Activated CD8-positive, alpha-beta memory T cell treated with anti-CD3 and anti-CD28 coated beads, Interleukin-2, amount 50 U/mL, for 1 hour (primary cell): Measurements from ENCODE around the gene AGO4.
"Not testable (repeated sequence)": the region's sequence is repeated elsewhere in the genome, so short reads cannot be mapped to it uniquely, and the experiment has no call there.

Source experiments
- DNase-seq: peaks from one replicate; pipeline ENCODE4 v3.0.0-alpha.2; 2020; ENCODE audit errors: extremely low read depth

The AGO4 gene

GRCh38 chr1:35810096-35810881 is 2.5 kb downstream of the AGO4 start:
- no peak for DNase-seq

- not testable (repeated sequence) for DNase-seq
Observed at GRCh38 chr1:35812754-35813153, 4.9 kb downstream of the AGO4 start.

DNA sequence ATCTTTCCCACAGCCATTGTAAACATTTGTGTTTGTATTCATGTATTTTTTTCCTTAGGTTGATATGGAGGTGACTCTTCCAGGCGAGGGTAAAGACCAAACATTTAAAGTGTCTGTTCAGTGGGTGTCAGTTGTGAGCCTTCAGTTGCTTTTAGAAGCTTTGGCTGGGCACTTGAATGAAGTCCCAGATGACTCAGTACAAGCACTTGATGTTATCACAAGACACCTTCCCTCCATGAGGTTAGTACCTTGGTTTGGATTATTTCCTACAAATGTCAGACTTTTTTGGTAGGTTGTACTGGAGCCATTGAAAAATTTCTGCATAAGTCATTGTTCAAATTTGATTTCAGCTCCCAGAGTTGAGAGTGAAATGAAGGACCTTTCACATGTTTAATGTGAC is 17.4 kb downstream of the AGO4 start:
- DNase-seq = no peak

DNA sequence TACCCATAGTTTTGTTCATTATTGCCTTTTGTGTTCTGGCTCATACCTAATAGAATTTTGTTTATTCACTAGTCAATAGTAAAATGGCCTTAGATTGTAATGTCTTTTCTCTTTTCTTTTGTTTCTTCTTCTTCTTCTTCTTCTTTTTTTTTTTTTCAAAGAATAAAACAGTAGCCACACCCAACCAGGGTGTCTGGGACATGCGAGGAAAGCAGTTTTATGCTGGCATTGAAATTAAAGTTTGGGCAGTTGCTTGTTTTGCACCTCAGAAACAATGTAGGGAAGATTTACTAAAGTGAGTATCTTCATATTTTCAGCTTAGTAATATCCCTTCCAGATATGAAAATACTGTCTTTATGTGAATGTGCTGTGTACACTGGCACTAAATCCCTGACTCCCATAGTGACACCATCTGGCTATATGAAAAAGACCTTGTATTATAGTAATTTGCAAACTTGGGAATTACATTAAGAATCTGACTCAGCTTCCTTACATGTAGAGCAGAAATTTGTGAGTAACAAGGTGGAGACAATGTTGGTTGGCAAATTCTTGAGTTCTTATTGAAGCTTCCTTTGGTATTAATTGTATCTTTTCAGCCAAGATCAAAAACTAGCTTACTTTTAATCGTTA is 24.6 kb downstream of the AGO4 start:
- no peak for DNase-seq

GRCh38 chr1:35833395-35833794 is 25.6 kb downstream of the AGO4 start:
- no peak for DNase-seq

DNA sequence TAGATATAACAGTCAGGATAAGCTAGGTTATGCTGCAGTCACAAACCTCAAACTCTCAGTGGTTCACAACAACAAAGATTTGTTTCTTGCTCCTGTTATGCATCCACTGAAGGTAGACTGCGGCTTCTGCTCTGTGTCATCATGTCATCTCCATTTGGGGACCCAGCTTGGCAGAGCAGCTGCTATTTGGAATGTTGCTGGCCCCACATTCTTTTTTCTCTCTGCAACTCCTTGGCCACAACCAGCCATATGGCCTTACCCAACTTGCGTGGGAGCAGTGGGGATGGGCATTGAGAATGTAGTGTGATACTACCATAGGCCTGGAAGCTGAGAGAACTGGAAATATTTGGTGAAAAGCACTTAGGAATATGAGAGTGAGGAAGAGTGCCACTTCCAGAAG is 26.4 kb downstream of the AGO4 start:
- no peak for DNase-seq

GRCh38 chr1:35835398-35835797 is 27.6 kb downstream of the AGO4 start:
- DNase-seq = no peak

DNA sequence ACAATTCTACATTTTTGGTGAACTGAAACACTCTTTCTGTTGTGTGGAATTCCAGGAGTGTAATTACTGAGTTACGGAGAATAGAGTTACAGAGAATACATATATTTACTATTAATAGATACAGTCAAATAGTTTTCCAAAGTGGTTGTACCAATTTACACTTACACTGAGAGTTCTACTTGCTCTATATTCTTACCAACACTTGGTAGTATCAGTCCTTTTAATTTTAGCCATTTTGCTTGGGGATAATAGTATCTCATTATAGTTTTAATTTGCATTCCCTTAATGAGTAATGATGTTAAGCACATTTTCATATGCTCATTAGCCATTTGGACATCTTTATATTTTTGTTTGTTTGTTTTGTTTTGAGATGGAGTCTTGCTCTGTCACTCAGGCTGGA is 28.9 kb downstream of the AGO4 start:
- DNase-seq = no peak

GRCh38 chr1:35838693-35839245 is 31.0 kb downstream of the AGO4 start:
- DNase-seq = no peak

DNA sequence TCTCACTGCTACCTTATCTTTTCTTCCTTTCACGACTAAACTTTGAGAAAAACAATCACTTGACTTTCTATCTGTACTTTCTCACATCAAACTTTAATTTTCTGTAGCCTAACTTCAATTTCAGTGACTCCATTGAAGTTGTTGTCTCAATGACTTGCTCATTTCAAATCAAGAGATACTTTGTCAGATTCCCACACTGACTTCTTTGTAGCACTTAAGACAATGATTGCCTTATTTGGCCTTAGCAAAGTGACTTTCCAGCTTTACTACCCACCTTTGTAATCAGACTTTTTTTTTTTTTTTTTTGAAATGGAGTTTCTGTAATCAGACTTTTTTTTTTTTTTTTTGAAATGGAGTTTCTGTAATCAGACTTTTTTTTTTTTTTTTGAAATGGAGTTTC is 37.0 kb downstream of the AGO4 start:
- DNase-seq = no peak

- DNase-seq = no peak
Observed at GRCh38 chr1:35845766-35846165, 38.0 kb downstream of the AGO4 start.

DNA sequence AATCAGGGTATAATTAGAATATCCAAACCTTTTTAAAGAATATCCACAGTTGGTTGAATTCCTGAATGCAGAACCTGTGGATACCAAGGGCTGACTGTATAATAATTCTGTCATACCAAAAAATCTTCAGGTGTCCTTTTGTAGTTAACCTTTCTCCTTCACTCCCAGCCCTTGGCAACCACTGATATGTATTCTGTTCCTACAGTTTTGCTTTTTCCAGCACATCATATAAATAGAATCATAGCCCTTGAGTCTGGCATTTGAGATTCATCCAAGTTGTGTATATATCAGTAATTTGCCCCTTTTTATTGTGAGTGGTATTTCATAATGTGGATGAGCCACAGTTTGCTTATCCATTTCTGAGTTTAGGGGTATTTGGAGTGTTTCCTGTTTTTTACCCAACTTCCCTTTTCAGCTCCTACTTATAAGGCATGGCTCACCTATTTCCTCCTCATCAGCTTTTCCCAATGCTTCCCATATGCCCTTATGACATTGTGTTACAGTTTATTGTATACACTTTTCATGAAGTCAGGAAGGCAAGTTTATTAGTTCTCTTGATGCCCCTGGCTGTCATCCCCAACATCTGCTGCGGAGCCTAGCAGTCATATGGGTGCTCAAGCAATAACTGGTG is 40.2 kb downstream of the AGO4 start:
- no peak for DNase-seq

GRCh38 chr1:35850051-35850450 is 42.2 kb downstream of the AGO4 start:
- no peak for DNase-seq

DNA sequence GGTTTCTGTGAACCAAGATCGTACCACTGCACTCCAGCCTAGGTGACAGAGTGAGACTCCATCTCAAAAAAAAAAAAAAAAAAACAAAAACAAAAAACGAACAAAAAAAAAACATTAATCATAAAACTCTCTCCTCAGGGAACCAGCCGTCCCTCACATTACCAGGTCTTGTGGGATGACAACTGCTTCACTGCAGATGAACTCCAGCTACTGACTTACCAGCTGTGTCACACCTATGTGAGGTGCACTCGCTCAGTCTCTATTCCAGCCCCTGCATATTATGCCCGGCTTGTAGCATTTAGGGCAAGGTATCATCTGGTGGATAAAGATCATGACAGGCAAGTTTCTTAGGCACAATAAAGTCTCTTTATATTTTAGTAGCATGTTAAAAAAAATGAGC is 42.9 kb downstream of the AGO4 start:
- no peak for DNase-seq

DNA sequence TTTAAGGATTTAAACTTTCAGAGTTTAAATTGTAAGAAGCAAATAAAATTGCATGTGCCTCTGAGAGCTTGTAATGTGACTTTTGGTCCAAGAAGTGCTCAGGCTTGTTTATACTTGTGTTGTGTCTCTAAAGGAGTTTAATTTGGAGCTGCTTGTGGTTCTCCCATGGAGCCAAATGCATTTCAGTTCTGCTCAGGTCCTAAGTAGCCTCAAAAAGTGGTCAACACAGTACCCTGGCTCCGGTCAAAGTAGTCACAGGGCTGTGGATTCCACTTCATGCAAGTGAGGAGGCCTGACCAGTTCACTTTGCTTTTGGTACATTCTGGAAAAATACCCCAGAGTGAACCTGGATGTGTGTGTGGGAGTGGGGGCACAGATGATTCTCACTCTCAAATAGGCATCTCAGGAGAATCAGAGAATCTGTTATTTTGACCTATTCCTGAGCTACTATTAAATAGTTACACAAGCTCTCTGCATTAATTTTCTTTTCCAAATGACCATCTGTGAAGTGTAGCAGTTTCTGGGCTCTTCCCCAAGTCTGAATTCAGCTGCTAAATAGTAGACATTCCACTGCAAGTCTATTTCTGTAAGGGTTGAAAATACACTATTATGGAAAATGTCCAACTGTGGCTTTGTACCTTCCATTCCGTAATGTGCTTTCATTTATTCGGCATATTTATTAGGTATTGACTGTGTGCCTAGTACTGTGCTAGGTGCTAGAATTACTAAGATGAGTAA is 43.5 kb downstream of the AGO4 start:
- DNase-seq = no peak

DNA sequence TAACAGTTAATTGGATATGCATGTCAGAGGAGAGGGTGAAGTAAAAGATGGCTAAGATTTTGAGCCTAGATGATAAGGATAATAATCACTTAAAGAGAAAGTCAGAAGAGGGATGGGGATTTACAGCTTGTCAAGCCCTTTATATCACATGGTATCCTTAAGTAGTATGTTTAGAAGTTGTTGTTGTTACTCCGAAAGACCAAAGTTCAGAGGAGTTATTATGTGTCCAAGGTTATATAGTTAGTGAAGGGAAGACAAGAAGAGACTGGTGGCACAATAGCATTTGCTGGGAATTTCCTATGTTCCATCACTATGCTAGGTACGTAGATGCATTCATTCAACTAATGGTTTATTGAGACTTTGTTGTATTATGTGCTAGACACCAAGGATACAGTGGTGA is 44.4 kb downstream of the AGO4 start:
- DNase-seq = no peak

DNA sequence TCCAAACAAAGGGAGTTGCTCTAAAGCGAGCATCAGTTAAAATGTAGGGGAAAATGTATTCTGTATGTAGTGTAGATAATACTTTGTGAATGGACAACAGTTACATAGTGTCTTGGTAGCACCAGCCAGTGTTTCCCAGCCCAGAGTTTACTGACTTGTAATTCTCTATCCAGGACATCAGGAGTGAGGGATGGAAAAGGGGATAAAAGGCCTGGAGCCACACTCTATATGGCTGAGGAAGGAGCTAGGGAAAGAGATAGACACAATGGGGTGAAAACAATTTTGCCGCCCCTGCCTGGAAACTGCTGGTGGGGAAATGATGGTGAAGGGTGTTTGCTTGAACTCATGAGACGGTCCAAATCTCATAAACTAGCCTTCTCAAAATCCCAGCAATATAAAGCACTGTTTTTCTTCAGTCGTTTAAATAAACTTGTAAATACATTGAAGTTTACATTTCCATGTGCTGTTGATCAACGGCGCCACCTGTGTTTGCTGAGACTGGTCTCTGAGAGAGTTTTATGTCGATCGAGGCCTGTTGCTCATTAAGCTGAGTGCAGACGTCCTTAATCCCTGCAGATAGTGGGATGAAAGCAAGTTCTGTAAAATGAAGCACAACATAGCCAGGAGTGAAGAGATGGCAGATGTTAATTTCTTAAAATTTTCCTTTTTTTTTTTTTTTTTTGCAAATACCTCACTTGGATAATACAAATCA is 47.3 kb downstream of the AGO4 start:
- DNase-seq = no peak

GRCh38 chr1:35856964-35857363 is 49.1 kb downstream of the AGO4 start:
- DNase-seq = no peak

DNA sequence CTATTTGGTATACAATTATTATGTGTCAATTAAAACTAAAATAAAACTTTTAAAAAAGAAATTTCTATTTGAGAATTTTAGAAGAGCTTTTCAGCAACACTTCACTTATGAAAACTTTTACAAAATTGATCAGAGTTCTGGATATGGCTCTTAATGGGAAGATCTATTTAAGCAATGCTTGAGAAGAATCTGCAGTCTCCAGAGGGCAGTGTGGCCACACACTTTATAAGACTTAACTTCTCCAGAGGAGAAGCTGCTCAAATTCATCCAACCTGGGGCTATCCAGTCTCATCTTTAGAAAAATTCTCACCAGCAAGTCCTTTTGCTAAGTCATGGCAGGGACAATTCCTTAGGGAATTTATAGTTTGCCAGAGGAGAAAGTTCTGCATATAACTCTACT is 50.0 kb downstream of the AGO4 start:
- DNase-seq = no peak

DNA sequence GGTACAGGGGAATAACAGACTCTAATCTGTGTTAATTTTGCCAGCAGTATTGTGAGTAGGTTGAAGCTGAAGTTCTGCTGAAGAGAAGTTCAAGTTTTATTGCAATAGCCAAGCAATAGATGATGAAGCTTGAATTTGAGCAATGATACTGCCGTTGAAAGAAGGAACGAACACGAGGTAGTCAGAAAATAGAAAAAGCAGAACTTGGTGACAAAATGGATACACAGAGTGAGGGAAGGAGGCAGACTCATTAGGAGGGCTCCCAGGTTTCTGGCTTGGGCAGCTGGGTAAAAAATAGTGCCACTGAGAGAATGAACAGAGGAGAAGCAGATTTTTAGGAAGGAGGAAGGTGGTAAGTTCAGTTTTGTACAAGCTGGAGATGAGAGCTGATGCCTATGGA is 52.9 kb downstream of the AGO4 start:
- no peak for DNase-seq

DNA sequence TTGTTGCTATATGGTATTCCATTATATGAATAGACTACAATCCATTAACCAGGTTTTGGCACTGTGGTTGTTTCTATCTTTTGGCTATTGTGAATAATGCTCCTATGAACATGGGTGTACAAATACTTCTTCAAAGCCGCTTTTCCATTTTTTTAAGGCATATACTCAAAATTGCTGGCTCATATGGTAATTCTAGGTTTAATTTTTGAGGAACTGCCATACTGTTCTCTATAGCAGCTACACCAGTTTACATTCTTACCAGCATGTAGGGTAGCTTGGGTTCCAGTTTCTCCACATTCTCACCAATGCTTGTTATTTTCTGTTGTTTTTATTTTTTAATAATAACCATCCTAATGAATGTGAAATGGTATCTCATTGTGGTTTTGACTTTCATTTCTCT is 55.3 kb downstream of the AGO4 start:
- no peak for DNase-seq
